ENCODE measurements around the gene TAS2R19. TPM values are rescaled to one million over a fixed set of nuclear protein-coding genes. Genes with fewer than 3 reads are reported as not detected.

TAS2R19 gene
- total RNA-seq, 1 donor from 2014 or later = not detected

GRCh38 chr12:11026118-11026517, 3.7 kb upstream of the TAS2R19 start:
- H3K4me3 ChIP-seq (ENCODE audit: low read depth, low read length) = no peak overlapping the region
- DNase-seq (ENCODE audit: low read depth) = no peak
- peak; percentile 17 for TF ChIP-seq CTCF (conservative IDR thresholded peaks at IDR 0.05; ENCODE audit: low read depth, low read length)

- no peak overlapping the region for H3K4me3 ChIP-seq (ENCODE audit: low read depth, low read length)
- DNase-seq (ENCODE audit: low read depth) = no peak
- no peak for TF ChIP-seq CTCF (conservative IDR thresholded peaks at IDR 0.05; ENCODE audit: low read depth, low read length)
These were observed 967 bp upstream of the TAS2R19 start for GRCh38 chr12:11023387-11023786.

GRCh38 chr12:11016937-11017336, 5.5 kb downstream of the TAS2R19 start:
- no peak for DNase-seq (ENCODE audit: low read depth)
- no peak overlapping the region for H3K4me3 ChIP-seq (ENCODE audit: low read depth, low read length)
- no peak for TF ChIP-seq CTCF (conservative IDR thresholded peaks at IDR 0.05; ENCODE audit: low read depth, low read length)

- TF ChIP-seq CTCF (conservative IDR thresholded peaks at IDR 0.05; ENCODE audit: low read depth, low read length) = no peak
- H3K4me3 ChIP-seq (ENCODE audit: low read depth, low read length) = no peak overlapping the region
- DNase-seq (ENCODE audit: low read depth) = no peak
These were observed 6.5 kb downstream of the TAS2R19 start for GRCh38 chr12:11015775-11016430.

DNA sequence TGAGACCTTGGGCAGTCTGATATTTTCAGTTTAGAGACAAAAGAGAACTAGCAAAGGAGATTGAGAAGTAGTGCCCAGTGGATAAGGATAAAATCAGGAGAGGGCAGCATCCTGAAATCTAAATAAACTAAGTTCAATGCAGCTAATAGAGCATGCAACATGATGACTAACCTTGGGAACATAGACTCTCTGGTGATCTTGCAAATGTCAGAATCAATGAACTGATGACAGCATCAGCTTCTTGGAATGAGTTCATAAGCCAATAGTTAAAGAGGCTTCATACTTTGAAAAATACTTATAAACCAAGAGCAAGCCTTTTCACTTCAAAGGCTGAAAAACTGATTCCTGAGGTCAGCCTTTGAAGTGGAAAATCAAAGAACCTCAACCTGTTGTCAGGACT, 8.2 kb downstream of the TAS2R19 start:
- DNase-seq (ENCODE audit: low read depth) = peak; percentile 52
- no peak for TF ChIP-seq CTCF (conservative IDR thresholded peaks at IDR 0.05; ENCODE audit: low read depth, low read length)
- H3K4me3 ChIP-seq (ENCODE audit: low read depth, low read length) = no peak overlapping the region

DNA sequence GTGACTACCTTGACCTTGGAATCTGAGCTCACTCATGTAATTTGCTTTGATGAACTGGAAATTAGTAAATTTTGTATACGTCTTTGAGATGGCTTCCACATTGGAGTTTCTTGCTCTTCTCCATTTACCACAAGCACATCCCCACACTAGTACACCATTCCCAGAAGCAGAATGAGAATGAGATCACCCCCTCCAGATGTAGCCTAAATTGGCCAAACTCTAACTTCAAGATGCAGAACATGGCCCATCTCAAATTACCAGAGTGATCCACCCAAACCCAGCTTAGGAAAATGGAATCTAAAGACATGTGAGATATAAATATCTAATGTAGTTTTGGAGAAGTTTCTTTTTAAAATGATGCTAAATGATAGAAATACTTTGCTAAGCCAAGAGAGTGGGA, 14.8 kb downstream of the TAS2R19 start:
- no peak overlapping the region for H3K4me3 ChIP-seq (ENCODE audit: low read depth, low read length)
- TF ChIP-seq CTCF (conservative IDR thresholded peaks at IDR 0.05; ENCODE audit: low read depth, low read length) = no peak
- DNase-seq (ENCODE audit: low read depth) = no peak

- no peak for DNase-seq (ENCODE audit: low read depth)
- TF ChIP-seq CTCF (conservative IDR thresholded peaks at IDR 0.05; ENCODE audit: low read depth, low read length) = no peak
- H3K4me3 ChIP-seq (ENCODE audit: low read depth, low read length) = no peak within 1 kb of the TSS
These were observed 24.2 kb downstream of the TAS2R19 start, which contains the start of gene TAS2R20 for GRCh38 chr12:10998204-10998603. Gene TAS2R20, minus strand, starts transcription at chr12:10998304. Its CDS starts 429 bp downstream, at chr12:10997875.
